NCI-H128 (cell line): Measurements from ENCODE around the gene CARHSP1.
"Not testable (repeated sequence)": the region's sequence is repeated elsewhere in the genome, so short reads cannot be mapped to it uniquely, and the experiment has no call there.

Experiments
- DNase-seq: peaks from one replicate; lab custom pipeline; 2025; ENCODE audit not compliant: unreplicated experiment; lab: John Stamatoyannopoulos, UW

The CARHSP1 gene

DNA sequence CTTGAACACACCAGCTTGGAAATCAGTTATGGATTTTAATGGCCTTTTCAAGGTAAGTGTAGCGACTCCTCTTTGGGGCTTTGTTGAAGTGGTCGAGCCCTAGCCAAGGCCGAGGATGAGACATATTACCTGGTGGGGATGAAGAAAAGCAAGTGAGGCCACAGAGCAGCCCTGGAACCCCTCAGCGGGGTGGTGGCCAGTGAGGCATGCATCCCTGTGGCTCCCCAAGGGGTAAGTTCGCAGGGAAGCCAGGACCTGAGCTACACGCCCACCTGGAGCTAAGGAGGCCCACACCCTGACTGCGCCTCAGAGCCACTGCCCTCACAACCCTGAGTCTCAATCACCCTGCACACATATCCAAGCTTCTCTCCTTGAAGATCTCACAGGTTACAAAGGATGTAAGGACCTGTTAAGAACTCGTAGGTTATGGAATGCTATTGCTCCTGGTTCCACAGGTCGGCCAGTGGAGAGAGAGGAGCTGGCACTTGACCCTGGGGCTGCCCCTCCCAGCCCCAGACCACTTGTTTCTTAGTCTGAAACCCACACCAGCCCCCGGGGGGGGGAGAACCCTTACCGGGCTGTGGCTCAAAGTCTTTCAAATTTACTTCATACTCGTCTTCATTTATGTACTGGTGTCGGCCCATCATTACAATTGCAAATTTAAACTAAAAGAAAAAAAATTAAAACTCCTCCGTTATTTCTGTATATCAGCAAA, 25.3 kb upstream of the CARHSP1 start:
- no peak for DNase-seq

DNA sequence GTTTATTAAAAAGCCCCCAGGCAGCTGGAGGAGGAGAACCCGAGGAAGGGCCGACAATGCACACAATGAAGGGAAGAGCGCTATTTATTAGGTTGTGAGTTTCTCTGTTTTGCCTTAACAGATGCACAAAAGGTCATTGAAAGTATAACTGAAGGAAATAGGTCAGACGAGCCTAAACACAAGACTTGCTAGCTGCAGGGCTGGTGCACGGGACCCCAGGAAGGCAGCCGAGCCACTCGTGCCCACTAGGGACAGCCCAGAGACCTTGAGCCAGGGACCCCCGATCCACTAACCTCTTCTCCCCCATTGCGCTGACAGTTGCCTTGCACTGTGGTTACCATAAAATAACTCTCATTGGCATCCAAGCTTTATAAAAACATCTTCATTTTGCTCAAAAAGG, 24.6 kb upstream of the CARHSP1 start:
- DNase-seq, result no peak

DNA sequence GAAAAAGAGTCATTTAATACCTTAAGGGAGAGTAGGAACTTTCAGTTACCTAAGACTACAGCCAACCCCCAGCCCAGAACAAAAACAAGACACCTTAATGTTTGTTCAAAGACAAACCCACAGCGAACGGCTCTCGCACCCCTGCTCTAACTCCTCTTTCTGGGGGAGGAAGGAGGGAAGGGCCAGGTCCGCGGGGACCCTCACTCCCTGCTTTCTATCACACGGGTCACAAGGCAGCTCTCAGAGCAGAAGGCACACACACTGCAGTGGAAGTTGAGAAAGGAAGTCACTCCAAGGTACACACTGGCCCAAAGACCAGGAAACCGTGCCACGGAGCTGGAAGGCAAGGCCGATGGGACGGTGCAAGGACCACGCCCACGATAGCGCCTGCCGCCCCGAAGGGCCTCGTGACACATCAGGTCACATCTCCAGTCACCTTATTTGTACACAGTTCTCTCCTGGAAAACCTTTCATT, 23.3 kb upstream of the CARHSP1 start:
- DNase-seq, result no peak

DNA sequence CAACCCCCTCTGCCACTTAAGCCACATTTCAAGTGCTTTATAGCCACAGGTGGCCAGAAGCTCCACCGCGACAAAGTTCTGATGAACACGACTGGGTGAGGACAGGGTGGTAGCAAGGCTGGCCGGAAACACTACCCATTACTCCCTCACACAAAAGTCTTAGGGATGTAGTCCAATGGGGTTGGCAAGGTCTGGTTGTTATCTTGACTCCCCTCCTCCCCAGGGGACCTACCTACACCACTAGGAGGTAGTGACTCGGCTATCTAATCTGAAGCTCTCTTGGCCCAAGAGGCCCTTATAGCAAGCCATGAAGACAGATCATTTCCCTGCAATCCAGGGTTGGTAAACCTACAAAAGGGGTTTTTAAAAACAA, 21.7 kb upstream of the CARHSP1 start:
- no peak for DNase-seq

DNA sequence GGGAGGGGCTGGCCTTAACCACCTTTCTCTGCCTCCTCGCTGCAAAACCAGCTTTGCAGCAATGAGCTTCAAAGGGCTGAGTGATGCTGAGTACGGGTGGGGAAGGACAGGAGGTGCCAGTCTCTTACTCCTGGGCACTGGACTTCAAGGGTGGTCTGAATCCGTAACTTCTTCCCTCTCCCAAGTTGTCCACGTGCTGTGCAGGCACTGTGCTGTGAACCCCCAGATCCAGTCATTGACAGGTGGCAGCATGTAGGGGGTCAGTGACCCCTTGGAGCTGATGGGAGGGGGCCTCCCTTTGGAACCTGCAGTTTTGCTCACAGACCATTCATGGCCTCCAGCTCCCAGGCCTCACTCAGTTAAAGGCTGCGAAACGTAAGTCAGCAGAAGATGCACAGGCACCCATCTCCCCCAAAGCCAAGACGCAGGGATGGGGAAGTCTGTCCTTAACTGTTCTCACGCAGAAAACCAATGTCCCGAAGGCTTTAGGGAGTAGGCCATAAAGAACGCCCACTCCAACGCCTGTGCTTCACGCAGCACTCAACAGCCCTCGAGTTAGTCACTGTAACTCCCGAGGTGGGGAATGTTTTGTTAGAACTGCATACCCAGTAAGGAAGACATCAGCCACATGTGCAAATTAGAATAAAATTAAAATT, 21.2 kb upstream of the CARHSP1 start:
- no peak for DNase-seq

DNA sequence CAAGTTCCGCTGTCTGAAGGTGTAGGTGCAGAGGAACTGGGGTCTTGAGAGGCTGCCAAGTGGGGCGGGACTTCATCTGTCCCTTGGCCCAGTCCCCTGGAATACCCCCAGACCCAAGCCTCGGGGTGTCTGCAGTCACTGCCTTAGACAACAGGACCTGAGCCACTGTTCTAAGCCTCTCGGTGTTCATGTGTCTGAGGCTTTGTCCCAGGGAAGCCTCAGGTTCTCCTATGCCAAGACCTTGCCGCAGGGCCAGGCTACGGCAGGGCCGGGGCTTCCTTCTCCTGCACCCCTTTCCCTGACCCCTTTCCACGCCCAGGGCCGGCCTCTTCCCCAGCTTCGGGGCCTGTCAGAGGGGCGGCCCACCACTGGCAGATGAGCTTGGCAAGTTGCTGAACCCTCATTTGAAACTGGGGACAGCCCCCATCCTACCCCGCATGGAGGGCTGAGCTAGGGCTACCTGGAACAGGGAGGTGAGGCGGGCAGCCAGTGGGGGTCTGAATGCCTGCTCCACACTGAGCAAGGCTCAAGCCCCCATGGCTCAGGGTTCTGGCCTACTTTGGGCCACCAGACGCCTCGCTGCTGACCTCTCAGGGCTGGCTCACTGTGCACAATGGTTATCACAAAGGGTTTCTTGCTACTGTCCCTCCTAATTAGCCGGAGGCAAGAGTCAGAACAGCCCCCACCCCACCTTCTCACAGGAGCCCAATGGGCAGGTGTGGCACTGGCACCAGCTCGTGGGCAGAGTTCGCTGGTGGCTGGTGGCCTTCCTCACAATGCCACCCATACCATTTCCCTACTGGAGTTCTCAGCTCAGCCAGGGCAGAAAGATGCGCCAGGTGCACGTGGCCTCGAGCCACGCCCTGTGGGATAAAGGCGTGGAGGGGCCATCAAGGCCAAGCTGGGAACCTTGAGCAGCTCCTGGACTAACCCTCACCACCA, 20.4 kb upstream of the CARHSP1 start:
- no peak for DNase-seq

DNA sequence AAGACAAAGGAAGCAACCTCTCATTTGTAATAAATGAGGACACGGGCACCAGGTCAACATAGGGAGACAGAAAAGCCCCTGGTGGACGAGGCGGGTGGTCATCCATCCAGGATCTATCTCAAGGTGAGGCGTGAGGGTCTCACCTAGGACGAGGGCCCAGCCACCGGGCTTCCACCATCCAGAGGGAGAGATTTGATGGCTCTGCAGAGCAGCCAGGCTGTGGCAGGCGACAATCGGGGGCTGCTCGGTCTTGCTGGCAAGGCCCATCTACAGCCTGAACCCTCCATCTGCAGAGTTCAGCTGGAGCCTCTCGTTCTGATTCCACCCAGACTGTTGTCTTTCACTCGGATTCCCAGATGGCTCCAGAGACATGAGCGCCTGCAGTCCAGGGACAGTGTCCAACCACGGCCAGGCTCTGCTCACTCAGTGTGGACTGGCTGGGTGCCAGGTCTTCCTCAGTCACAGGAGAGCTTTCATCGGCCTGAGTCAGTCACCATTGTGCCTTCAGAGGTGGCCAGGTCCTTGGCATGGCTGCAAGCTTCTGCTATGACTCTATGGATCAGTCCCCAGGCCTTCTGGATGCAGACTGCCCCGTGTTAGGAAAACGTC, 19.2 kb upstream of the CARHSP1 start:
- DNase-seq, result no peak

DNA sequence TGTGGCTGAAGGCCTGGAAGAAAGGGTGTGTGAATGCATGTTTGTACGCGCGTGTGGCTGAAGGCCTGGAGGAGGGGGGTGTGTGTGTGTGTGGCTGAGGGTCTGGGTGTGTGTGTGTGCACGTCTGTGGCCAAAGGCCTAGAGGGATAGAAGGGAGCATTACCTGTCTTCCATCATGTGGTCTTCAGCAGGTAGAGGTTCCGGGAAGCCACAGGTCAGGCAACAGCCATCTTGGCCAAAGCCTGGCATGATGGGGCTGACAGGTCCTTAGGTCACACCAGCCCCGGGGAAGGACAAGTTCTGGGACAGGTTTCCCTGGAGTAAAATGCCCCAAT, 18.6 kb upstream of the CARHSP1 start:
- DNase-seq, result no peak

DNA sequence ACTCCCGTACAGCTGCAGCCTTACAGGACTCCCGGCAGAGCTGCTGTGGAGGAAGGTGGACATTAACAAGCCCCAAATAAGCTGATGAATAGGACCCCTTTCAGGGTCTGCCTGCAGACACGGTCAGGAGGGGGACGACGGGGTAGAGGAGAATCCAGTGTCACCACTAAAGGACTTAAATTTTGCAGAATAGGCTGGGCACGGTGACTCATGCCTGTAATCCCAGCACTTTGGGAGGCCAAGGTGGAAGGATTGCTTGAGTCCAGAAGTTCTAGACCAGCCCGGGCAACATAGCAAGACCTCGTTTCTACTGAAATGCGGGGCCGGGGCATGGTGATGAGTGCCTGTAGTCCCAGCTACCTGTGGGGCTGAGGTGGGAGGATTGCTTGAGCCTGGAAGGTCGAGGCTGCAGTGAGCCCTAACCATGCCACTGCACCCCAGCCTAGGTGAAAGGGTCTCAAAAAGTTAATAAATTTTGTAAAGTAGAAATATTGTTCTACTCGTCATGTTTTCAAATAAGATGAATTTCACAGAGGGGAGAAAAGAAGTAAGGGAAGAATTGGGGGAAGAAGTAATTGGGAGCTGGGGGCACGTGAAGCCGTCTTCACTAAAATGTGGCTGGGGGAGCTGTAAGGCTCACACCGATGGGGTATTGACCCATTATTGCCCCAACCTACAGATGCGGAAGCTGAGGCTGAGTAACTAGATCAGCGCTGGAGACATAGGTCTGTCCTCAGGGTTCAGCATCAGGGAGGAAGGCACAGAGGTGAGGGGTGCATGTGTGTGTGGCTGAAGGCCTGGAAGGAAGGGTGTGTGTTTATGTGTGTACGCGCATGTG, 18.0 kb upstream of the CARHSP1 start:
- no peak for DNase-seq

DNA sequence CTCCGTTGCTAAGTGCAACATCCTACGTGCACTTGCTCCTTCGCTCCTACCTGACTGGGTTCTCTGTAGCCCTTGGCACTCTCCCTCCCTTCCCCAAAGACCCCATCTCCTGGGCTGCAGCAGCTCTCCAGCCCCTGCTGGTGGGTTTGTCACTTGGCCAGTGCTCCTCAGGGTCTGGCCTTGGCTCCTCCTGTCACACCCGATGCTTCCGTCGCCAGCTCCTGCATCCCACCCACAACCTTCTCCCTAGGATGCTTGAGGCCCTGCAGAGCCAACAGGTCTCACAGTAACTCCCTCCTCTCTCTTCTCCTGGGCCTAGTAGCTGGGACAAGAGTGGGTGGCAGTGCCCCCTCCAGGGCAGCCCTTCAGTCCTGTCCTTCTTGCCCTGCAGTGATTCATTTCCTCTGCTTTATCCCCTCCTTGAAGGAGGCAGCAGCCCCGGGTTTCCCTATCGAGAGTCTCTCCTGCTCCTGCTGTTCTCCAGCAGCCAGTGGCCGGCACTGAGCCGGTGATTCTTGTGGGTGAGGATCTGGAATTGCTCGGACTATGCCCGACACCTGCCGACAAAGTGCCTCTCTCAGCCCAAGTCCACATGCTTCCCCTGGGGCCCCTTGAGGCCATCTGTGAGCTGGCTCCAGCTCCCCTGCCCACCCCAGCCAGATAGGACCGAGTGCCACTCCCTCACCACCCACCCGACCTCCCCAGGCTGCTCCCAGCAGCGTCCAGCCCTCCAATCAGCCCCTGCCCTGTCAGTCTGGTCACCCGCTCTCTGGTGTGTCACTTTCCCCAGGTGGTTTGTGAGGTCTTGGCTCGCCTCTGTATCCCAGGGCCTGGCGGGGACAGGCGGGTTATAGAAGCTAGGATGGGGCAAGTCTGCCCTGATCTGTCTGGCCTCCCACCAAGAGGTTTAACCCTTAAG, 17.1 kb upstream of the CARHSP1 start:
- DNase-seq, result no peak

DNA sequence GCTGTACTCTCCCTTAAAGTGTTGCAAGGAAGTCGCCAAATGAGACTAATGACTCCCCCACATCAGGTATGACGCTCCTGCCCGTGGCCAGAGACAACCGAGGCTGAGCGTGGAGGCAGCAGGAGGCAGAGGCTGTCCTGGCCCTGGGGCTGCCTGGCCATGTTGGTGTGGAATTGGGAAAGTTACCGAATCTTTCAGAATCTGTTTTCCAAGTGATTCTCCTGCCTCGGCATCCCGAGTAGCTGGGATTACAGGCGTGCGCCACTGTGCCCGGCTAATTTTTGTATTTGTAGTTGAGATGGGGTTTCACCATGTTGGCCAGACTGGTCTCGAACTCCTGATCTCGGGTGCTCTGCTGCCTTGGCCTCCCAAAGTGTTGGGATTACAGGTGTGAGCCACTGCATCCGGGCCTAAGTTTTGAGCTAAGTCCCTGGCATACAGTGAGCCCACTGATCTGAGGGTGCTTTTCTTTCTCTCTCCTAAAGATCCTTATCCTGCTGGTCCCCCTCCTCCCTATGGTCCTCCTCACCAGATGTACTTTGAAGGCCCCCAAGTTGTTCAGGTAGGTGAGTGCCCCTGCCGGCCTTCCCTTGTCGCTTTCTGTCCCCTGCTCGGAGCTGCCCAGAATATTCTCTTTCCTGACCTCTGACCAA, 14.0 kb upstream of the CARHSP1 start:
- DNase-seq, result no peak

DNA sequence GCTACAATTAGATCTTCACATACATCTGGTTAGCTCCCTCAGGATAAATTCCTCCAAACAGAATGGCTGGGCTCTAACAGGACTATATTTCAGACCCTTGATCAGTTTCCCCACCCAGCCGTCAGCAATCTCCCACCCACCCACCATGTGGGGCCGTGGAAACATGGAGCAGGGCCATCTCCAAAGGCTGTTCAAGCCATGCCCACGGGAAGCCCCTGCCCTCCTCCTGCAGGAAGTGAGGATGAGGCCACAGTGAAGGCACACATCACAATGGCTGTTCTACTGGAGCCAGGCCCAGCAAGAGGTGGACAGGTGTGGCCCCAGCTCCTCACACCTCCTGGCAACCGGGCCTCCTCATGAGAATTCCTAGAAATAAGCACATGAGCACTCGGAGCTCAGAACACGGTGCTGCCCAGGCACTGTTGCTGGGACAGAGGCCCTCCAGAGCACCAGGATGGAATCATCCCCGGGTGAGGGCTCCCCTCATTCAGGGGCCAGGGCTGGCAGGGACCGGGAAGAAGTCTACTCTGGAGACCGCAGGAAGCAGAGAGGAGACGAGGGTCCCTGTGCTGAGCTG, 13.3 kb upstream of the CARHSP1 start, which contains the start of gene LITAFD:
TSS of gene LITAFD (plus strand) at position 311 of the 577 bp plus-strand sequence. CDS start 2,005 bp downstream, outside the sequence.
- DNase-seq, result no peak

DNA sequence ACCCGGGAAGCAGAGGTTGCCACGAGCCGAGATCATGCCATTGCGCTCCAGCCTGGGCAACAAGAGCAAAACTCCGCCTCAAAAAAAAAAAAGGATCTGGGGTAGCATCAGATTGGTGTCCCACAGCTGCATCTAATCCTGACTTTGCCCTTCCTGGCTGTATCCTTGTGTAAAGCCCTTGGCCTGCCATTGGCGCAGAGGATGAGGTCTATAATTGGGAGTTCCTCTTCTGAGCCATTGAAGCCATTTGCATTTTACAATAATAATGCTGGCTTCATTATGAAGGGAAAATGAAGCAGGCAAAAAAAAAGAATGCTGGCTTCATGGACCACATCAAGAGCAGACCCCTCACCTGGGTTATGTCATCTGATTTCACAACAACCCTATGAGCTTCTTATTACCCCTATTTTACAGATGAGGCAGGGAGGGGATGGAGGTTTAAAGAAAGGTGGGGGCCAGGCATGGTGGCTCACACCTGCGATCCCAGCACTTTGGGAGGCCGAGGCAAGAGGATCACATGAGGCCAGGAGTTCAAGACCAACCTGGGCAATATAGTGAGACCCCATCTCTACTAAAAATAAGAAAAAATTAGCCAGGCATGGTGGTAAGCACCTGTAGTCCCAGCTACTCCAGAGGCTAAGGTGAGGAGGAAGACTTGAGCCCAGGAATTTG, 12.2 kb upstream of the CARHSP1 start:
- DNase-seq, result no peak

DNA sequence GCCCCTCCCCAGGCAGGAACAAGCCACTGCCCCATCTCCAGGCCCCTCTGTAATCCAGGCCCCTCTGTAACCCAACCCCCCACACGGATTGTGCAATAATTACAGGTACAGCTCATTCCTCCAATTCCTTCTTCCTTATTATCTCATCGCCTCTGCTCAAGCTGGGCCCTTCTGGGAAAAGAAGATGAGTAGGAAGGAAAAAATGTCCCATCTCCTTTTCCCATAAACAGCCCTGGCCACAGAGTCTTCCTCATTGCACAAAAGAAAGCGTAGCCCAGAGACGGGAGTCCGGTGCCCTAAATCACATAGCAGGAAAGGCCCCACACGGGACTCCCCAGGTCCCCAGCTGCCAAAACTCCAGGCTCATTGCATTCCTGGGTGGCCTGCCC, 9.7 kb upstream of the CARHSP1 start:
- no peak for DNase-seq

DNA sequence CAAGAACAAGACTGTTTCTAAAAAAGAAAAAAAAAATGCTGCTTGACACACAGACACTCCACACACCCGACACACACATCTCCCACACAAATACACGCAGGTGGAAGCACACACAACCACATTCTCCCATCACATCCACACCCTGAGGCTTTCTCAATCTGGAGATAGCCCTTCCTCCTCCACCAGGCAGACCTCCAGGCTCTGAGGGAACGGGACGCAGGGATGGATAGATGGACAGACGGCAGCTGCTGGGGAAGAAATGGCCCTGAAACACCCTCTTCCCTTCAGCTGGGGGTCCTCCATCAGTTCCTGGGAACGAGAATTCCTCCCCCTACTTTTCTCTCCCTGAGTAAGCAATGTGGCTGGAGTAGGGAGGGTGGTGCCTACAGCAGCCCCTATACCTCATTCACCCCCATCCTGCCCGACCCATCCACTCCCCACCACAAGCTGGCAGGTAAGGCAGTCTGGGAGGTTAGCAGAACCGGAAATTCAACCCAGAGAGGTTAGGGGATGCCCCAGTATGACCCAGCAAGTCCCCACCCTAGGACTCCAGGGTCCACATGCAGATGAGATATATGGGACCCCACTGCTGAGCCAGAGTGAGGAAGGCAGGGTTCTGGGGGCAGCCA, 9.2 kb upstream of the CARHSP1 start:
- DNase-seq, result no peak

DNA sequence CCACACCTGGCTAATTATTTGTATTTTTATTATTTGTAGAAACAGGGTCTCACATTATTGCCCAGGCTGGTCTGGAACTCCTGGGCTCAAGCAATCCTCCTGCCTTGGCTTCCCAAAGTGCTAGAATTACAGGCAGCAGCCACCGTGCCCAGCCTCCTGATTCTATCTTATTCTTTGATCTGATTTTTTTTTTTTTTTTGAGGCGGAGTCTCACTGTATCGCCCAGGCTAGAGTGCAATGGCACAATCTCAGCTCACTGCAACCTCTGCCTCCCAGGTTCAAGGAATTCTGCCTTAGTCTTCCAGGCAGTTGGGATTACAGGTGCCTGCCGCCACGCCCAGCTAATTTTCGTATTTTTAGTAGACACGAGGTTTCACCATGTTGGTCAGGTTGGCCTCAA, 6.5 kb upstream of the CARHSP1 start:
- DNase-seq, result not testable (repeated sequence)

DNA sequence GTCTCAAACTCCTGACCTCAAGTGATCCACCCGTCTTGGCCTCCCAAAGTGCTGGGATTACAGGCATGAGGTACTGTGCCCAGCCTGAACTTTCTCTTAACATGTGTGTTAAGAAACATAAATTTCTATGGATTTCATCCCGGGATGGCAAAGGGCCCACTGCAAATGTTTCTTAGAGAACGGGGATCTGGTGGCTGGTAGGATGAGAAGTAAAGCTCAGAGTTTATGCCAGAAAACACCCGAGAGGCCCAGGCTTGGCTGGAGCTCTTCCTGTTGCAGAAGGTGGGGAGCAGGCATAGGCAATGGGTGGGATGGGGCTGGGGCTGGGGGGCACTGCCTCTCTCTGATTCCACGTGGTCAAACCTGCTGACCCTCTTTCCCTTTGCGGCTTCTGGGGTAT, 5.6 kb upstream of the CARHSP1 start:
- no peak for DNase-seq

DNA sequence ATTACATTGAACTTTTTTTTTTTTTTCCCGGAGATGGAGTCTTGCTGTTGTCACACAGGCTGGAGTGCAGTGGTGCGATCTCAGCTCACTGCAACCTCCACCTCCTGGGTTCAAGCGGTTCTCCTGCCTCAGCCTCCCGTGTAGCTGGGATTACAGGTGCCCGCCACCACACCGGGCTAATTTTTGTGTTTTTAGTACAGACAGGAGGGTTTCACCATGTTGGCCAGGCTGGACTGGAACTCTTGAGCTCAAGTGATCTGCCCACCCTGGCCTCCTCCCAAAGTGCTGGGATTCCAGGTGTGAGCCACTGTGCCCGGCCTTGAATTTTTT, 5.0 kb upstream of the CARHSP1 start:
- DNase-seq, result not testable (repeated sequence)
